Activated CD4-positive, alpha-beta T cell treated with anti-CD3 and anti-CD28 coated beads, Interleukin-2, amount 50 U/mL, for 24 hours (primary cell): ENCODE data around the gene FADS3.

Experiments
- DNase-seq, 2 donors: peaks; one replicate each; pipeline ENCODE4 v3.0.0-alpha.2; 2020; ENCODE audit warnings: low read depth in 1 of 2, low spot score in 1 of 2

The FADS3 gene

GRCh38 chr11:61862714-61863547 is 28.4 kb downstream of the FADS3 start:
- no peak for DNase-seq

DNA sequence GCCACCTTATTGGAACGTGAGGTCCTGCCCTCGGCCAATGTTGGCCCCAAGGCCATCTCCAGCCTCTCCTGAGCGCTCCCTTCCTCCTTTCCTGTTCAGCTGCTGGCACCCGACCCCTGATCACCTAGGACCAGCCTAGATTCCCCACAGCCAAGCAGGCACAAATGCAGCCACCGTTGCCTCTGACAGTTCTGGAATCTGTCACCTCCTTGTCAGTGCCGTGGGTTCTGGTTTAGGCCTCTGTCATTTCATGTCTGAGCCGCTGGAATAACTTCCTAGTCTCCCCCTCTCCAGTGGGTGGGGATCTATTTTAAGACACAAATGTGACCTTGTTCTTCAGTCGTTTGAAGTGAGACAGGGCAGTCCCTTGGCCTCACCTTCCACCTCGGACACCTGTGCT is 29.7 kb downstream of the FADS3 start:
- no peak for DNase-seq

DNA sequence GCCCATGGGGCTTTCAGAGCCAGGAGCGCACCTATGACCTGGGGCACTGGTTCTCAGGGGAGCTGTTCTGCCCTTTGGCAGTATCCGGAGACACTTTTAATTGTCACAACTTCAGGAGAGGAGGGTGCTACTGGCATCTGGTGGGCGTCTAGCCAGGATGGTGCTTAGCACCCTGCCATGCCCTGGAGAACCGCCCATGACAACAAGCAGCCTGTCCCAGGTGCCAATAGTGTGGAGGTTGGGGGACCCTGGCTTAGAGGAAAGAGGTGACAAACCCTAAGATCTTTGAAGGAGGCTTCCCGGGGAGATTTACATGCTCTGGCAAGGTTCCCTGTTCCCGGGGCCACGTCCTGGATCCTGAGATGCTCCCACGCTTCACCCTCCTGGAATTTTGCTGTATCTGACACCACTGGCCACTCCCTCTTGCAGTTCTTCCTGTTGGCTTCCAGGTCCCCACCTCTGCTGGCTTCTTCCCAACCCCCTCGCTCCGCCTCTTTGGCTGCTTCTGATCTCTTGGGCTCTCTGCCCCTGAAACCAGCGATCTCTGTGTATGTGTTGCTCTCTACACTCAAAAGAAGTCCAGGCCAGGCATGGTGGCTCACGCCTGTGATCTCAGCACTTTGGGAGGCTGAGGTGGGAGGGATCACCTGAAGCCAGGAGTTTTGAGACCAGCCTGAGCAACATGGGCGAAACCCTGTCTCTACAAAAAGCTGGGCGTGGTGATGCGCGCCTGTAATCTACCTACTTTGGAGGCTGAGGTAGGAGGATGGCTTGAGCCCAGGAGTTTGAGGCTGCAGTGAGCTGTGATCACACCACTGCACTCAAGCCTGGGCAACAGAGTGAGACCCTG is 31.1 kb downstream of the FADS3 start:
- no peak for DNase-seq

DNA sequence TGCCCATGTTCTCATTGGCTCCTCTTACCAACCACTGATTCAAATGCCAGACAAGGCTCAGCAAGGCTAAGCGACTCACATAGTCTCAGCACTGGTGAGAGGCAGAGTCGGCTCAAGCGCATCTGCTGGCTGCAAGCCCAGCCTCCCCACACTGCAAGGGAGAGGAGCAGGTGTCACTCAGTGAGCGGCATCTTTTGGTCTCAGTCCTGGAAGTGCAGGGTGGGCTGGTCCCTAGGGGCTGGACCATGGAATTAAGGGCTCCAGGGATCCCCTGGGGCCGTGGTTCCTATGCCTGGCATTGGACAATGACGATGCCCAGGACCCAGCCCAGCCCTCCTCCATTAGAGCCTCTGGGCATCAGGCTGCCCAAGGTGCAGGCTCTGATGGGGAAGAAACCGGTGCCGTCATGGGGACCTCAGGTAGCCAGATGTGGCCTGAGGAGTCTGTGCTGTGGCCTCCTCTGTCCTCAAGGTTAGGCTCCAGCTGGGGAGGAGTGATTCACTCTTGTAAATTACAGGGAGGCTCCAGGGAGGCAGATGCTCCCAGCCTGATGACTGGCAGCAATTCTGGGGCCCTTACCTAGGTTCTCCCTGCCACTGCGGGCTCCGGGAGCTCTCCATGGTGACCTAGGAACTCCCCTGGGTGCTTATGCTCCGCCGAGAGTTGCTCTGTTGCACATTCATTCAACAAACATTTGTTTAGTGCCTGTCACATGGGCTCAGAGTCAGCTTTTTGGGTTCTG is 35.2 kb downstream of the FADS3 start:
- no peak for DNase-seq

DNA sequence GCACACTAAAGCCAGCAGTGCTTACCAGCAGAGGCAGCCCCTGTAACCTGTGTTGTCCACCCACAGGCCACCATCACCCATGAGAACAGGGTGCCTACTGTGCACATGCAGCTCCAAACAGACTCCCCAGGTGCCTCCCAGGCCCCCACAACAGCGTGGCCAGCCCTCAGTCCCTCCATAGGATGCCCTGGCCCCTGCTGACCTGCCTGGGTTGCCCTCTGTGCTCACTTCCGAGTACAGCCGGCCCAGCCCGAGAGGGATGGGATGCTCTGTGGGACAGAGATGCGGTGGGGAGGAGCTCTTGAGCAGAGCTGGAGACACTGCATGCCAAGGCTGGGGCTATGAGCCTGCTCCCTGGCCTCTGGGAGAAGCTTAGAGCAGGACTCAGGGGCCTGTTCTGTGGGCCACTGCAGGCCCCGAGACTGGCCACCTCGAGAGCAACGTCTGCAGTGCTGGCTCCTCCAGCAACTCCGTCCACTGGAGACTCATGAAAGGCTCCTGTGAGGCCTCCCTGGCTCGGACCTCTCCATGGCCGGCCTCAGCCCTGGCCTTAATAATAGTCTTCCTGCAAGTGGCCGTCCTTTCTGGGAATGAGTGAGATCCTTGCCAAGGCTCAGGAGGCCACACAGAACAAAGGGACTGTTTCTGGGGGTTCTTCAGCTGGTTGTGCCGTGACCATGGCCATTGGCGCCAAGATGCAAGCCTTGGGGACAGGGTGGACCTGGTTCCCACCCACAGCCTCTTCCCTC is 36.2 kb downstream of the FADS3 start:
- DNase-seq: no peak

GRCh38 chr11:61854206-61854895 is 37.0 kb downstream of the FADS3 start:
- no peak for DNase-seq

- no peak for DNase-seq
Observed at GRCh38 chr11:61853698-61854169, 37.6 kb downstream of the FADS3 start.

- no peak for DNase-seq
Observed at GRCh38 chr11:61851900-61852295, 39.4 kb downstream of the FADS3 start.

- no peak for DNase-seq
Observed at GRCh38 chr11:61851113-61851899, 40.0 kb downstream of the FADS3 start.

DNA sequence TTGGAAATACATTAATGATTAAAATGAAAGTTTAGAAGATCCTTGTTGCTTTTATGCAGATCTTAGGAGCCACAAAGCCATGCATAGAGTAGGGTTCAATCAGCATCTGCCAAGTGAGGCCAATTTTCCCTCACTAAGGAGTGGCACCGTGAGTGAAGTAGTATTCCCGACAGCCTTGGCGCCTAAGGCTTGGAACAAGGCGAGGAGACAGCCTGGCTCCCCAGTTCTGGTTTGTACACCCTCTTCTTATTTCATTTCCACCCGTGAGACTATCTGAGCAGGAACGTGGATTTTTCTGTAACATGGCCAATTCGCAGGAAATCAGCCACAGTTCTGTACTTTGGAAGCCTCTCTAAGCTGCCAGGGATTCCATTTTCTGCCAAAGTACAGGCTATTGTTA is 40.7 kb downstream of the FADS3 start:
- no peak for DNase-seq

DNA sequence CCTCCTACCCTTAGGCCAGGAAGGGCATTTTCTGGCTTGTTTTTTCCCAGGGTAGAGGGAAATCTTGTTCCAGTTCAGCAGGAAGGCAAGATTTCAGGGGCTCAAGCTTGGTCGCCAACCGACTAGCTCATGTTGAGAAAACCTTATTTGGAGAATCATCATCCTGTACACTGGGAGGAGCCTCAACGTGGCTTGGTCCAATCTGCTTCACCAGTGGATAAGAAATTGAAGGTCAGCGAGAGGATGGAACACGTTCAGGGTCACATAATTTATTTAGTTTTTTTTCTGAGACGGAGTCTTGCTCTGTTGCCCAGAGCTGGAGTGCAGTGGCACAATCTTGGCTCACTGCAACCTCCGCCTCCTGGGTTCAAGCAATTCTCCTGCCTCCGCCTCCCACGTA is 42.7 kb downstream of the FADS3 start:
- DNase-seq: no peak

DNA sequence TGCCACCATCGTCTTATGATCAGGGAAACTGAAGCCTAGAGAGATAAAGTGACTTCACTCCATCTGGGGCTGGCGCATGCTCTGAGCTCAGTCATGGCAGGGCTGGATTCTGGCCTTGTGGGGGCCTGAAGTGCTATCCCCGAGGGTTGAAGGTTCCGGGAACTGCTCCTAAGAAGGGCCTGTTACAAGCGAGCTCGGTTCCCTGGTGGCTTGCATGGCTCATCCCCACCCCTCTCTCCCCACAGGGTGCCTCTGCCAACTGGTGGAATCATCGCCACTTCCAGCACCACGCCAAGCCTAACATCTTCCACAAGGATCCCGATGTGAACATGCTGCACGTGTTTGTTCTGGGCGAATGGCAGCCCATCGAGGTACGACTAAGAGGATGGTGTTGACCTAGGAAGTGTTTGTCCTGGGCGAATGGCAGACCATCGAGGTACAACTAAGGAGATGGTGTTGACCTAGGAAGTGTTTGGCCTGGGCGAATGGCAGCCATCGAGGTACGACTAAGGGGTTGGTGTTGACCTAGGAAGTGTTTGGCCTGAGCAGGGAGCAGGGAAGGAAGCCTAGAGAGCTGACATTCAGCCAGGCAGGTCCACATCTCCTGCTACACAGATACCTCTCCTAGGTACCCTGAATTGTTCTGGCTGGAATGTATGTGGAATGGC is 43.3 kb downstream of the FADS3 start:
- DNase-seq: no peak

DNA sequence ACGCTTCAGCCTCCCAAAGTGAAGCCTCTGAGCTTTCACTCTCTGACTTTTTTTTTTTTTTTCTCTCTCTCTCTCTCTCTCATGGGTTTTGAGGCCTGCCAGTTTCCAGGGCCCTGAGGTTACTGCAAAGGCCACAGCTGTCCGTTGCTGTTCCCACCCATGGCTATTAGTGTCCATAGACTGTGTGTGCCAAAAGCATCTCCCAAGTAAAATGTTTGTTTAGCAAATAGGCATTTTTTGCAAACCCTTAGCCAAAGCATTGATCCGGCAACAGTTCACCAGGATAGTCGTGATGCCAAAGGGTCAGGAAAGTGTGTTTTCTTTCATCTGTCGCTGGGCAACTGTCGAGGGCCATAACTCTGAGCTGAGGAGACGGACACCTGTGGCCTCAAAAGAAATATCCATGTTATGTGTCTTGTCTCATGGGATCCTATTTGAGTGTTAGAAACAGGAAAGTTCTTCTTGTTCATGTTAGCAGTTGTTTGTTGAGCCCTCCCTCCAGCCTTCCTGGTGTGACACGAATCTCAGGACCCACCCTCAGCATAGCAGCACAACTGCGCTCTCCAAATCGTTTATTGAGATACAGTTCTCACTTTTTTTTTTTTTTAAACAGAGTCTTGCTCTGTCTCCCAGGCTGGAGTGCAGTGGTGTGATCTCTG is 44.9 kb downstream of the FADS3 start:
- no peak for DNase-seq

DNA sequence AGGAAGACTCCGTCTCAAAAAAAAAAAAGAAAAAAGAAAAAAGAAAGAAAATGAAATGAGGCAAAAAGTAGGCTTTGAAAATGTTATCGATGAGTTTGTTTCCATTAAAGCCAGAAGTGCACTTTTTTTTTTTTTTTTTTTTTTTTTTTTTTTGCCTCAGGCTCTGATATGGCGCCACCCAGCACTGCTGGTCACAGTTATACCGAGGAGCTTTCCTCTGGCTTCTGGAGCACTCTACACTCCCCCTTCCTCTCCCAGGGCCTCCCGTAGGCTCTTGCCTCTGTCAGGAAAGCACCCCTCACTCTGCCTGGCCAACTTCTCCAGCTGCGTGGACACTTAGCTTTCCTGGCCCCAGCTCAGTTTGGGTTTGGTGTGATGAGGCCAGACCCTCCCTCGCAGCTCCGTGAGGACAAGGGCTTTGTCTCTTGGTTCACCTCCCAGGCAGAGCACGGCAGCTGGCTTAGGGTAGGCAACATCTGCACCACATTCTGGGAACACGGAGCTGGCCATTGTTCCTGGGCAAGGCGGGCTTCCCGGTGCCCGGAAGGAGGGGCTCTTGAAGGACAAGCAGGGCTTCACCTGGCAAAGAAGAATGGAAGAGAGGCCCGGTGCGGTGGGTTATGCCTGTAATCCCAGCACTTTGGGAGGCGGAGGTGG is 46.3 kb downstream of the FADS3 start:
- no peak for DNase-seq

GRCh38 chr11:61842528-61842820 is 48.9 kb downstream of the FADS3 start:
- no peak for DNase-seq

- no peak for DNase-seq
Observed at GRCh38 chr11:61841636-61842527, 49.5 kb downstream of the FADS3 start.

DNA sequence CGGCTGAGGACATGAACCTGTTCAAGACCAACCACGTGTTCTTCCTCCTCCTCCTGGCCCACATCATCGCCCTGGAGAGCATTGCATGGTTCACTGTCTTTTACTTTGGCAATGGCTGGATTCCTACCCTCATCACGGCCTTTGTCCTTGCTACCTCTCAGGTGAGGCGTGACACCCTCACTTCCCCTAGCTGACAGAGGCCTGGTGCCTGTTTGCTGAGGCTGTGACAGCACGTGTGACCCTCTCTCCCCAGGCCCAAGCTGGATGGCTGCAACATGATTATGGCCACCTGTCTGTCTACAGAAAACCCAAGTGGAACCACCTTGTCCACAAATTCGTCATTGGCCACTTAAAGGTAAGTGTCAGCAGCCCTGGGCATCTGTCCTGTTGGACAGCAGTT is 51.0 kb downstream of the FADS3 start:
- no peak for DNase-seq
